ENCODE measurements around the gene JUNB. TPM values are rescaled to one million over a fixed set of nuclear protein-coding genes. Genes with fewer than 3 reads are reported as not detected.

Gene JUNB
- total and polyA plus RNA-seq, 2 of the 13 experiments (the other 11 are each of a cell fraction or from before 2014, with no cell fraction given): 7.7 to 8.2 TPM

- TF ChIP-seq TSC22D2 (CRISPR knock-in tag; IDR thresholded peaks at IDR 0.05; ENCODE audit: borderline replicate concordance) (no peak), GPN1 (CRISPR knock-in tag; IDR thresholded peaks at IDR 0.05; ENCODE audit: borderline replicate concordance) (no peak), PHB2 (IDR thresholded peaks at IDR 0.05; ENCODE audit: partially characterized antibody) (no peak), CENPBD1 (CRISPR knock-in tag; IDR thresholded peaks at IDR 0.05; ENCODE audit: borderline replicate concordance, low read depth) (no peak), ZNF256 (CRISPR knock-in tag; conservative IDR thresholded peaks at IDR 0.05) (no peak), NR2C2 (CRISPR knock-in tag; IDR thresholded peaks at IDR 0.05; ENCODE audit: borderline replicate concordance) (0 out of 2 replicates have a peak, but pooled peaks have one; percentile 6), SRF (IDR thresholded peaks at IDR 0.05; ENCODE audit: low read depth, low read length) (no peak), MXI1 (IDR thresholded peaks at IDR 0.05; ENCODE audit: borderline replicate concordance, low read depth, low read length) (peak; percentile 46; the same call in 1 of the 3 replicates), ZNF597 (CRISPR knock-in tag; IDR thresholded peaks at IDR 0.05) (no peak), EHMT2 (IDR thresholded peaks at IDR 0.05; ENCODE audit: borderline replicate concordance, low read depth, low read length) (no peak), TFDP1 (CRISPR knock-in tag; IDR thresholded peaks at IDR 0.05; ENCODE audit: borderline replicate concordance) (no peak), ZNF839 (CRISPR knock-in tag; IDR thresholded peaks at IDR 0.05; ENCODE audit: borderline replicate concordance) (no peak), SNAPC4 (CRISPR knock-in tag; IDR thresholded peaks at IDR 0.05) (no peak), RARG (CRISPR knock-in tag; IDR thresholded peaks at IDR 0.05; ENCODE audit: low read depth) (no peak), YY1 (IDR thresholded peaks at IDR 0.05; ENCODE audit: insufficient read depth, insufficient replicate concordance, low read depth, low read length) (peak; percentile 40), HOXD1 (CRISPR knock-in tag; IDR thresholded peaks at IDR 0.05) (no peak), NR0B2 (CRISPR knock-in tag; IDR thresholded peaks at IDR 0.05) (0 out of 2 replicates have a peak, but pooled peaks have one; percentile 32), ZNF547 (CRISPR knock-in tag; IDR thresholded peaks at IDR 0.05) (no peak), NBN (conservative IDR thresholded peaks at IDR 0.05) (no peak)
These were observed 13.0 kb upstream of the JUNB start (continued) for GRCh38 chr19:12778017-12778904.

Data from HepG2 (cell line).